GM21528 (cell line): Measurements from ENCODE around the gene MLLT3.

Experiments used
- ATAC-seq: cut with Tn5 transposase; IDR thresholded peaks from one replicate; pipeline ENCODE4 v1.9.1; 2021; ENCODE audit warnings: mild to moderate bottlenecking, moderate library complexity; ENCODE audit not compliant: unreplicated experiment, low FRiP score

The MLLT3 gene

GRCh38 chr9:20319241-20319640 is 303.1 kb downstream of the MLLT3 start:
- ATAC-seq = no peak

GRCh38 chr9:20317701-20318100 is 304.6 kb downstream of the MLLT3 start:
- ATAC-seq = no peak

GRCh38 chr9:20316372-20316771 is 305.9 kb downstream of the MLLT3 start:
- ATAC-seq = no peak

GRCh38 chr9:20315677-20316076 is 306.6 kb downstream of the MLLT3 start:
- ATAC-seq = no peak

- ATAC-seq = no peak
Observed at GRCh38 chr9:20314981-20315380, 307.3 kb downstream of the MLLT3 start.

- no peak for ATAC-seq
Observed at GRCh38 chr9:20313415-20313814, 308.9 kb downstream of the MLLT3 start.

GRCh38 chr9:20312732-20313131 is 309.6 kb downstream of the MLLT3 start:
- ATAC-seq = no peak

GRCh38 chr9:20310024-20310423 is 312.3 kb downstream of the MLLT3 start:
- ATAC-seq = no peak

GRCh38 chr9:20309124-20309523 is 313.2 kb downstream of the MLLT3 start:
- ATAC-seq = no peak

GRCh38 chr9:20307621-20308020 is 314.7 kb downstream of the MLLT3 start:
- ATAC-seq = no peak

GRCh38 chr9:20305452-20305851 is 316.8 kb downstream of the MLLT3 start:
- no peak for ATAC-seq

- no peak for ATAC-seq
Observed at GRCh38 chr9:20303996-20304395, 318.3 kb downstream of the MLLT3 start.

GRCh38 chr9:20303066-20303465 is 319.2 kb downstream of the MLLT3 start:
- no peak for ATAC-seq

GRCh38 chr9:20302197-20302596 is 320.1 kb downstream of the MLLT3 start:
- ATAC-seq = no peak

GRCh38 chr9:20300430-20301115 is 321.7 kb downstream of the MLLT3 start:
- ATAC-seq = no peak

GRCh38 chr9:20297646-20298084 is 324.6 kb downstream of the MLLT3 start:
- no peak for ATAC-seq

GRCh38 chr9:20295555-20295954 is 326.7 kb downstream of the MLLT3 start:
- ATAC-seq = no peak

GRCh38 chr9:20294046-20294750 is 328.1 kb downstream of the MLLT3 start:
- ATAC-seq = no peak

- ATAC-seq = no peak
Observed at GRCh38 chr9:20292002-20292401, 330.3 kb downstream of the MLLT3 start.
